GM12891 (cell line): Measurements from ENCODE around the gene HNRNPA3.

Experiments
- PAX5 ChIP-seq: IDR thresholded peaks from 2 replicates; pipeline ENCODE4 v1.6.1; 2011; ENCODE audit warnings: low read length, moderate library complexity, mild to moderate bottlenecking; ENCODE audit not compliant: insufficient read depth, severe bottlenecking
- POLR2A ChIP-seq: IDR thresholded peaks from 2 replicates; pipeline ENCODE4 v1.6.1; 2011; ENCODE audit warnings: low read depth, low read length, control low read depth
- POLR2AphosphoS5 ChIP-seq: IDR thresholded peaks from 2 replicates; pipeline ENCODE4 v1.6.1; 2011; ENCODE audit warnings: low read depth, low read length, control low read depth
- TAF1 ChIP-seq: IDR thresholded peaks from 2 replicates; pipeline ENCODE4 v1.6.1; 2011; ENCODE audit warnings: low read depth, low read length, control low read depth

DNA sequence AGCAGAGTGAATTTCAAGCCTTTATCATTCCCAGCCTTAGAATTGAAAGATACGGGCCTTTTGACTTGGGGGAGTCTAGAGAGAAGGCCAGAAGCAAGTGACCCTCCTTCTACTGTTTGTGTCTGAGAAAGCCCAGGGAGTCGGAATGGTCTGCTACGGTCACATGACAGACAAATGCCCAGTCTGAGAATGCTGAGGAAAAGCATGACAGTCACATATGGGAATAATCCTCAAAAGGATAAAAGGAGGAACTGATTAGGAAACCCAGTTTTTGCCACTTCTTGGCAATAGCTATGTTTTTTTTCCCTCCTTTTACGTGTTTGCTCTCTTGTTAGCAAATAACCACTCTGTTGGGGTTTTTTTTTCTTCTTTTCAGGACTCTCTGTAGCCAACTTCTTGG, 38.1 kb upstream of the HNRNPA3 start:
- no peak for TF ChIP-seq POLR2A
- TF ChIP-seq POLR2AphosphoS5: no peak
- no peak for TF ChIP-seq TAF1
- no peak for TF ChIP-seq PAX5
